ENCODE data around the gene LCA5.
"Not testable (repeated sequence)": the region's sequence is repeated elsewhere in the genome, so short reads cannot be mapped to it uniquely, and the experiment has no call there.

The LCA5 gene

DNA sequence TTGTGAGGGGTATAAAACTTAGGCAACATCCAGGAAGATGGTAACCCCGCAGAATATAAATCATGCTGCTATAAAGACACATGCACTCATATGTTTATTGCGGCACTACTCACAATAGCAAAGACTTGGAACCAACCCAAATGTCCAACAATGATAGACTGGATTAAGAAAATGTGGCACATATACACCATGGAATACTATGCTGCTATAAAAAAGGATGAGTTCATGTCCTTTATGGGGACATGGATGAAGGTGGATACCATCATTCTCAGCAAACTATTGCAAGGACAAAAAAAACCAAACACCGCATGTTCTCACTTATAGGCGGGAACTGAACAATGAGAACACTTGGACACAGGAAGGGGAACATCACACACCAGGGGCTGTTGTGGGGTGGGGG lies 7.7 kb downstream of the LCA5 start:
- not testable (repeated sequence) for DNase-seq

- no peak for DNase-seq
These were observed 10.3 kb downstream of the LCA5 start for GRCh38 chr6:79526897-79527296.

DNA sequence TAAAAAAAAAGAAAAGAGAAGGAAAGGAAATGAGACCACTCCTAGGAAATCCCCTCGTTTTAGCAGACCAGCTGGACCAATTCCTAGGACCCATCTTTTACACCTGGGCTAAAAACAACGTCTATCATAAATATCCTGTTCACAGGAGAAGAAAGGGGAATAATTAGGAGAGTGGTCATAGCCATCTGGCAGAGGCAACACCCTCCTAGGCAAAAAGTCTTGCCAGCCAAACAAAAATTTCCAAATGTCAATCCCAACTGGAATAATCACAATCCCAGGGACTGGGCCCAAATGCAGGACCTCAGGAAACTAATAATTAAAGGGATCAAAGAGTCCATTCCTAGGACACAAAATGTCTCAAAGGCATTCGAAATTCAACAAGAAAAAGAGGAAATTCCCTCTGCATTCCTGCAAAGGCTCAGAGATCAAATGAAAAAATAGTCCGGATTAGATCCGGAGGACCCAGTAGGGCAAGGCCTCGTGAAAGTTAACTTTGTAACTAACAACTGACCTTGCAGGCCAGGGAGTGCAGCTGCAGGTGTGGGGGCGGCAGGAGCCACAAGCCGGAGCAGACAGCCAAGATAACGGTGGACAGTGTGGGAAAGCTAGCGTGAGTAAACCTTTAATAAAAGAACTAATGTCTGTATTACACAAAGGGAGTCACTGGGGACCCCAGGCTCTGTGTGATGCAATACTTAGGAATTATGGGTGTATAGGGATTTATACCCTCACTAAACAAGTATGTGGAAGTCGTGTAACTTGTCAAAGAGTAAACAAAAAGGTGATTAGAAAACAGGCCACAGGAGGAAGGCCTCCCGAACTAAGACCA lies 11.7 kb downstream of the LCA5 start:
- DNase-seq = no peak

DNA sequence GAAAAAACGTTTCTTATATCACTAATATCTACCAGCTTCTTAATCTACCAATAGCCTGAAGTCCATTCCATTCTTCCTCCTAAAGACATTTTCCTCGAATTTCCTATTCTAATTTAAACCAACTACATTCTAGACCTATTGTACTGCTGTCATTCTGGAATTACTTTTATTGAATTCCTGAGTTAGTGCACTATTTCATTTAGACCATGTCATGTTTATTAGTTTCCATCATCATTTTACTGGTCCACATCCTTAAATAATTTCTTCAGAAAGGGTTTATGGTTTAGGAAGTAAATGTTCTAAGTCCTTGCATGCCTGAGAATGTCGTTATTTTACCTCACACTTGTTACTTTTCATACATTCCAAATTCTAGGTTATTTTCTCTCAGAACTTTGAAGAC lies 13.2 kb downstream of the LCA5 start:
- DNase-seq = no peak

- no peak for DNase-seq
These were observed 14.6 kb downstream of the LCA5 start for GRCh38 chr6:79522609-79523008.

GRCh38 chr6:79520534-79520933 lies 16.7 kb downstream of the LCA5 start:
- no peak for DNase-seq

DNA sequence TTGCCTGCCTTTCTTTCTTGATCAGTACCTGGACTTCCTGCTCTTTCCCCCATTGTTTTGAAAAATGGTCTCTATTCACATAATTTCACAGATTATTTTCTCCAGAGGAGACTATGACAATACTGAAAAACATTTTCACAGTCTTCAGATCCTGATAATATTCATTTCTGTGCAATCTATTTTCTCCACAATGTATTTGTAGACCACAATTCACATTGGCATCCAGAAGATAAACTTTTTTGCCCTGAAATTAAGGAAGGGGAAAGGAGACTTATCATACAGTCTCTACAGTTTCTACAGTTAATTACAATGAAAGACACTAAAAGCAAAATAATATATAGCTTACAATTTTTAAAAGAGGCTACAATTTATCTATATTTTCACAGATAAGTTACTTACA lies 18.4 kb downstream of the LCA5 start:
- DNase-seq = no peak

- no peak for DNase-seq
These were observed 21.8 kb downstream of the LCA5 start for GRCh38 chr6:79515436-79515835.

DNA sequence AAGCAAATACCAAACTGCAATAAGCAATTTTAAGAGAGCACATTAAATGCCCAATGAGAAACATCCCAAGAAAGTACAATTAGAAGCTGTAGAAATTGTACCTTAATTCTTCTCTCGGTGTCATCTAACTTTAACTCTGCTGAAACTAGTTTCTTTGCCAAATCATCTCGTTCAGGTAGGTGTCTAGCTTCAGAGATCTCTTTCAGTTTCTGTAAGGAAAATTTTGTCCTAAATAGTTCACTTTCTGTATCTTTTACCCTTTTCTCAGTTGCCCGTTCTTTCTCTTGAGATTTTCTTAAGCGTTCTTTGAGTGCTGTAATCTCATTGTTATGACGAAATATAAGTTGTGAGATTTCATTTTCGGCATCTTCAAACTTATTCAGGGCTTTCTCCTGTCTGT lies 24.1 kb downstream of the LCA5 start:
- no peak for DNase-seq

DNA sequence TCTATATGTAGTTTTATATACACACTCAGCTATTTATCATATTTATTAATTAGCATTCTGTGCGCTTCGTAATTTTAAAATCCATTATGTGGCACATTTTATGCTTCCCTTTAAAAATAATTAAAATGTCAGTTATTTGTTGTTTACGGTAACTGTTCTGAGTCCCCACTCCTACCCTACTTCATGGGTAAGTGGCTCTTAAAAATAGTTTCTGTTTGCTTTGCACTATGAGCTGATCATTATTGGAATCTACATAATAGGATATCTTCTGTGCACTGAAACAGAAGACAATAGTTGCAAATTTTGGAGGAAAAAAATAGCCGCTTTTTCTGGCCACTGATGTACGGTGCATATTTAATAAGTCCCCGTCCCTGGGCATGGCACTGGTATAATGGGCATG lies 25.2 kb downstream of the LCA5 start:
- no peak for DNase-seq

DNA sequence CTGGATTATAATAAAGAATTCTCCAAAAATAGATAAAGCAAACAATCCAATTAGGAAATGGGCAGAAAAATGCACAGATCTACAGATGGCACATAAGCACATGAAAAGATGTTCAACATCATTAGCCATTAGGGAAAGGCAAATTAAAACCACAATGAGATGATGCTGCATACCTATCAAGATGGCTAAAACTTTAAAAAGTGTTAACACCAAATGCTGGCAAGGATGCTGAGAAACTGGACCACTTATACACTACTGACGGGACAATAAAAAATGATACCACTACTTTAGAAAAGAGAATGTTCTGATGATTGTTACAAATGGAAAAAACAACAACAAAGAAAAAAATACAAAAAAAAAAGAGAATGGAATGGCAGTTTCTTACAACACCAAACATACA lies 26.5 kb downstream of the LCA5 start:
- no peak for DNase-seq

- no peak for DNase-seq
These were observed 31.0 kb downstream of the LCA5 start for GRCh38 chr6:79506251-79506650.

DNA sequence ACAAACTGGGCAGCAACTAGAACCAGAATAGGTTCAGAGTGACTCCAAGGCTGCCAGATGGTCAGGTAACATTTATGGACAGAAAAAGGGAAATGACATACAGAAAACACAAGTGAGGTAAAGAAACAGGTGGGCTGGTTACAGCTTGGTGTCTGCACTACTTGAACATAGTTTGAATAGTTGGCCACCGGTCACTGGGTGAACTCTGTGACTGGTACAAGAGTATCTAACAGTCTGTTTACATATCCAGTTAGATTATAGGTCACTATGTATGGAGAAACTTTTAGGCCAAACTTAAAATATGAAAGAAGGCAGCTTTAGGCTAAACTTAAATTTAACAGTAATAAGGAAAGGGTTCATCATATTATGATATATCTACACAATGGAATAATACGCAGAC lies 32.9 kb downstream of the LCA5 start:
- no peak for DNase-seq

- no peak for DNase-seq
These were observed 38.4 kb downstream of the LCA5 start for GRCh38 chr6:79498842-79499241.

- DNase-seq = no peak
These were observed 42.0 kb downstream of the LCA5 start for GRCh38 chr6:79495246-79495645.

DNA sequence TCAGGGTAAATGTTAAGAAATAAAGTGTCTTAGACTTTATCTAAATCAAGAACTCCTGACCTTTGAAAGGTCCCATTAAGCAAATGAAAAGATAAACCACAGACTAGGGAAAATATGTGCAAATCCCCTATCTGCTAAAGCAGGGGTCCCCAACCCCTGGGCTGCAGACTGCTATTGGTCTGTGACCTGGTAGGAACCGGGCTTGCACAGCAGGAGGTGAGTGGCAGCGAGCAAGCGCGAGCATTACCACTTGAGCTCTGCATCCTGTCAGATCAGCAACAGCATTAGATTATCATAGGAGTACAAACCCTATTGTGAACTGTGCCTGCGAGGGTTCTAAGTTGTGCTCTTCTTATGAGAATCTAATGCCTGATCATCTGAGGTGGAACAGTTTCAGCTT lies 42.4 kb downstream of the LCA5 start:
- DNase-seq = no peak

GRCh38 chr6:79470728-79471127 lies 66.5 kb downstream of the LCA5 start:
- no peak for DNase-seq

GRCh38 chr6:79469376-79470246 lies 67.6 kb downstream of the LCA5 start:
- no peak for DNase-seq

DNA sequence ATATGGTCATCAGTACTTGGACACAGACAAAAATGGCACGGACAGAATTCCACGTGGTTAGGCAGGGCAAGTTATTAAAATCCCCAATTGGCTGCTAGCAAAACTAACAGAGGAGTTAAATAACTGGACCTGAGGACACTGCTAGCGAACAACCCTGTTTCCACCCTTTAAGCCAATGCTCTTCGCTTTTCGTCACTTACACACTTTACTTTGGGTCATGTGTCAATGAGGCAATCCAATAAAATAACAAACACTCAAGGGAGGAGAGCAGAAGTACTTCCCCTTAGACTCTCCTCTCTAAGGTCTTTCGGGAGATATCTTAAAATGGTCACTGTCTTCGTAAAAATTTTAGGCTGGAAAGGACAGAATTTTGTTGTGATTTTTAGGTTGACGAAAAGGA lies 68.6 kb downstream of the LCA5 start:
- DNase-seq = no peak

DNA sequence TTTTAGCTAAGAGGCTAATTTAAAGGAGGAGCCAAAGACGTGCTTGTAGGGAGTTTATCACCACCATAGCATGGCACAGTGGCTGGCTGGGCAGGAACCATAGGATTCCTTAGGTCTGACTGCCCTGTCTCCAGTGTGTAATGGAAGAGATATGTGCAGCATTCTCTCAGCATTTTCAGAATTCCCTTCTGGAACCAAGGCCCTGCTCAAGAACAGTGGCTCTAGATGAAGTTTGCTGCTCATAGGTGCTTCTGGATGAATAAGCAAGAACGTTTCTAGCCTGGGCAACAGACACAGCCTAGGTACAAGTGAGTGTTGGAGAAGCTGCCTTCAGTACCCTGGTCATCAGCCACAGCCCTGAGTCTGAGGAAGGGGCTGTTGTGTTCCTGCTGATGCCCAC lies 69.1 kb downstream of the LCA5 start:
- no peak for DNase-seq

GRCh38 chr6:79467716-79468115 lies 69.5 kb downstream of the LCA5 start:
- DNase-seq = no peak

DNA sequence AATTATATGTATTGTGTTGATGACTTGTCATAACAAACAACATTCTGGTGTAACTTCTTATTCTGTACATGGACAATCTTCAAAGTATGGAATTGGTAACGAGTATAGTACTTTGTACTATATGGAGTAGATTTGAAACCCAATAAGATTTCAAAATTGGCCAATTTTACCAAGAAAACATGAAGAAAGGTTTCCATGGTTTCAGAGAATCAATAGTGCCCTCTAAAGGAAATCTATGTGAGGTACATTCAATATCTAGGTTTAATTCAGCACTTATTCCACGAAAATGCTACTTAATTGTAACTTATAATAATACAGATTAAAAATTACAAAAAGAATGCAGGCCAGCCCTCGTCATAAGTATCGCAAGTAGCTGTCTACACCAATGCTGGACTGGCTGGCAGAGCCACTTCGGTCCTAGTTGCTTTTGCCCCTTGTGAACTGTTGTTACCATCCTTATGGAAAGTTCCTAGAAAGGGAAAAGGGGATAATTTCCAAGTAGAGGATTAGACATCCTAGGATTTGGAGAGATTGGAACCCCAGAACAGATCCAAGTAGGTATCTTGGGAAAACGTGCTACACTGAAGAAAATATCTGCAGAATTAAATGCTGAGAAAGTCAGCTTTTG lies 70.9 kb downstream of the LCA5 start:
- DNase-seq = no peak

DNA sequence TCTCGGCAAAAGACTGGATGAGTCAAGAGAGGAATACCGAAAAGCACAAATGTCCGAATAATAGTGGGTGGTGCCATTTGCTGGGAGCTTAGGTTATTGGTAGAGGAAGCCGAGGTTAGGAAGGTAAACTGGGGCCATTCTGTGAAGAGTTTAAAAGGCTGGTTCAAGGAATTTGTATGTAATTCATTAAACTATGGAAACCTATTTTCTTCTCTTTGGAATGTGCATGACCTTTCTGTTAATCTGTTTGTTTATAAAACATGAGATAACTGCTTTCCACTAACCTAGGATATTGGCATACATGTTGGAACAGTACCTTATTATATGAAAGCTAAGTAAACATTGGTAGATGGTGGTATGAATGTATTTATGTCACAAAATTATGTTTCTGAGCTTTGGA lies 71.8 kb downstream of the LCA5 start:
- DNase-seq = no peak

DNA sequence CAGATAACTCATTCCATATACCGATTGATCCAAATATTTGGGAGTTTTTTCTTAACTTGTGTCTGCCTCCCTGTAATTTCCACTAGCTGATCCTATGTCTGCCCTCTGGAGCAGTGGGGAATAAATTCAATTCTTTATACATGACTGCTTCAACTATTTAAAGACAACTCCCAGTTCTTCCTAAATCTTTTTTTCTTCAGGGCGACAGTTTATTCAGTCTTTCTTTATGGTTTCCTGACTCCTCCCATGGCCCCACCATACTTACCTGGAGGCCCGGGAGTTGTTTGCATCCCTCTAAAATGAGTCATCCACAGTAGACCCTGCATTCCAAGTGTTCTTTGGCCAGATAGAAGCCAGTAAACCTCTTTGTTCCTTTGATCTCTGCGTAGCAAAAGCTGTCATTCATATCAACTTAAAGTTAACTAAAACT lies 73.6 kb downstream of the LCA5 start:
- no peak for DNase-seq

All from activated CD8-positive, alpha-beta memory T cell treated with anti-CD3 and anti-CD28 coated beads, Interleukin-2, amount 50 U/mL, for 4 hours (primary cell).